Psoas muscle (tissue), 8 donors: ENCODE results near the gene FERMT3. TPM values are rescaled to one million over a fixed set of nuclear protein-coding genes. Genes with fewer than 3 reads are reported as not detected.

Experiments
- ATAC-seq, 4 donors: fragments of 200-7000 bp; cut with Tn5 transposase; one replicate each; pipeline ENCODE4 v1.9.1; 2020; ENCODE audit warnings: moderate library complexity in 3 of 4, mild to moderate bottlenecking in 2 of 4
- DNase-seq, 2 donors: peaks; one replicate each; pipeline ENCODE4 v3.0.0-alpha.2; 2020
- H3K27ac ChIP-seq: fragments of 200-600 bp; one replicate; pipeline ENCODE4 v1.8.0; 2022
- H3K27me3 ChIP-seq, 3 donors: fragments of 200-600 bp in 1 of 3; one replicate each; pipeline versions ENCODE4 v1.6.1 to v1.8.0; 2013 to 2022; ENCODE audit warnings: low read length in 2 of 3, mild to moderate bottlenecking in 2 of 3, moderate library complexity in 1 of 3; ENCODE audit not compliant: insufficient read depth in 3 of 3
- H3K36me3 ChIP-seq, 2 donors: fragments of 200-600 bp in 1 of 2; one replicate each; pipeline versions ENCODE4 v1.6.1 to v1.8.0; 2013 to 2022; ENCODE audit warnings: low read depth in 1 of 2, mild to moderate bottlenecking in 1 of 2, moderate library complexity in 1 of 2; ENCODE audit not compliant: insufficient read depth in 1 of 2
- H3K4me1 ChIP-seq: fragments of 200-600 bp; one replicate; pipeline ENCODE4 v1.8.0; 2022
- H3K4me3 ChIP-seq: fragments of 200-600 bp; one replicate; pipeline ENCODE4 v1.8.0; 2022; ENCODE audit warnings: mild to moderate bottlenecking
- H3K9me3 ChIP-seq: fragments of 200-600 bp; one replicate; pipeline ENCODE4 v1.8.0; 2022
- CTCF ChIP-seq: fragments of 200-600 bp; IDR thresholded peaks from one replicate; pipeline ENCODE4 v1.8.0; 2022; ENCODE audit warnings: antibody characterized with exemption
- WGBS, 3 donors: extraction: QIAGEN DNeasy Blood & Tissue Kit; methylation state at CpG; one replicate each; pipeline versions ENCODE4 v1.1.6 to v1.1.7; 2013; 5-methylcytosine and 5-hydroxymethylcytosine counted together
- intact Hi-C, 2 donors: fragments of 100-400 bp; cut with DNase I; formaldehyde crosslinking; loops; one replicate each; pipeline versions ENCODE4 v1.11.0 to v1.14.2; 2022
- polyA plus RNA-seq, 3 donors: library from polyadenylated mRNA; stranded (reverse); fragments of 200-250 nt; gene quantifications; one replicate each; pipeline ENCODE4 v1.2.3, GENCODE V29; 2013
- total RNA-seq, 4 donors: library from RNA; stranded (reverse); fragmentation: NEBNext Ultra II Directional in 2 of 4; extraction: Animal tissue kit (Norgen Biotek cat#: 25700) in 2 of 4; gene quantifications; one replicate each; pipeline versions ENCODE4 v1.2.1 to v1.2.4, GENCODE V29; 2021 to 2023
- donor health status: healthy with polysubstance abuse.
- donor health status: DM: no; HTN: no; CAD: no; lungs with moderate emphysema.
- donor health status: Bipolar disorder and iron deficiency.
- donor health status: healthy.
- donor health status: DM: yes; HTN: yes; CAD: no.
- donor health status: DM: no; HTN: no; CAD: no.
- donor health status: DM: no; HTN: no; CAD: no.
- donor health status: DM: yes; HTN: yes; CAD: no.

Gene FERMT3
- total and polyA plus RNA-seq, 7 donors: 2.5 to 11.7 (median 6.7) TPM

GRCh38 chr11:64250415-64251015 lies 44.0 kb downstream of the FERMT3 start:
- Histone ChIP-seq H3K27ac (no peak overlapping the region), H3K36me3 (peaks cover 0 to 11% of the 10 kb centered on the region in 2 donors), H3K9me3 (no peaks in the 10 kb centered on the region), H3K27me3 (no peaks in the 10 kb centered on the region), H3K4me1 (peaks cover 36% of the 10 kb centered on the region), H3K4me3 (peak overlapping the region; percentile 89)
- intact Hi-C loops: loop anchor here (2.0 to 5.0 kb wide), 2 partner anchors 18 to 52 kb away; partner anchors contain the start of gene CATSPERZ (in 1 of the 2)
- DNase-seq: no peak
- WGBS, 3 donors: 23 to 32% (median 24%) methylated on average over 12 to 13 of the region's 13 CpGs
- no peak for TF ChIP-seq CTCF
- peak in 1 of 4 donors; percentile 1 for ATAC-seq

- H3K27me3 ChIP-seq: no peaks in the 10 kb centered on the region
- DNase-seq: peak; percentile 55 to 82
- H3K4me1 ChIP-seq: peaks cover 36% of the 10 kb centered on the region
- H3K4me3 ChIP-seq: peak within 1 kb of the TSS; percentile 89
- peak; percentile 83 for TF ChIP-seq CTCF
- H3K27ac ChIP-seq: peak within 1 kb of the TSS; percentile 75
- peak; percentile 58 to 67 (median 64) for ATAC-seq
- intact Hi-C loops: loop anchor here (2.0 to 5.0 kb wide), 2 partner anchors 18 to 51 kb away; partner anchors contain the start of gene CATSPERZ (in 1 of the 2)
- 0 to 1% (median 0%) methylated on average over 27 to 75 of the region's 75 CpGs for WGBS, 3 donors
- peaks cover 0 to 18% of the 10 kb centered on the region in 2 donors for H3K36me3 ChIP-seq
- H3K9me3 ChIP-seq: no peaks in the 10 kb centered on the region
Observed at GRCh38 chr11:64251016-64251752, 44.7 kb downstream of the FERMT3 start, which contains the start of gene PLCB3. TSS of gene PLCB3 (plus strand) at chr11:64251530. CDS start at chr11:64251650, 120 bp downstream.

GRCh38 chr11:64251753-64252002 lies 45.2 kb downstream of the FERMT3 start:
- Histone ChIP-seq H3K4me3 (peak overlapping the region; percentile 89), H3K9me3 (no peaks in the 10 kb centered on the region), H3K27me3 (no peaks in the 10 kb centered on the region), H3K36me3 (peaks cover 0 to 23% of the 10 kb centered on the region in 2 donors), H3K27ac (peak overlapping the region; percentile 75), H3K4me1 (peaks cover 36% of the 10 kb centered on the region)
- intact Hi-C loops: loop anchor here (2.0 to 5.0 kb wide), 2 partner anchors 17 to 51 kb away; partner anchors contain the start of gene CATSPERZ (in 1 of the 2)
- ATAC-seq (no peak), DNase-seq (no peak)
- 0 to 1% (median 0%) methylated on average over 10 to 18 of the region's 18 CpGs for WGBS, 3 donors
- TF ChIP-seq CTCF: no peak

GRCh38 chr11:64252003-64252872 lies 45.7 kb downstream of the FERMT3 start:
- Histone ChIP-seq H3K27ac (peak overlapping the region; percentile 75), H3K36me3 (peaks cover 0 to 28% of the 10 kb centered on the region in 2 donors), H3K4me3 (peak overlapping the region; percentile 89), H3K27me3 (no peaks in the 10 kb centered on the region), H3K9me3 (no peaks in the 10 kb centered on the region), H3K4me1 (peaks cover 36% of the 10 kb centered on the region)
- WGBS, 3 donors: 9 to 23% (median 10%) methylated on average over 22 to 23 of the region's 23 CpGs
- no peak for TF ChIP-seq CTCF
- peak; percentile 52 to 74 for DNase-seq
- intact Hi-C loops: loop anchor here in 1 of 2 donors (2.0 to 5.0 kb wide), 2 partner anchors 17 to 50 kb away; partner anchors contain the start of gene CATSPERZ
- peak in 2 of 4 donors; percentile 17 for ATAC-seq
